ENCODE measurements around the gene DND1.

DNA sequence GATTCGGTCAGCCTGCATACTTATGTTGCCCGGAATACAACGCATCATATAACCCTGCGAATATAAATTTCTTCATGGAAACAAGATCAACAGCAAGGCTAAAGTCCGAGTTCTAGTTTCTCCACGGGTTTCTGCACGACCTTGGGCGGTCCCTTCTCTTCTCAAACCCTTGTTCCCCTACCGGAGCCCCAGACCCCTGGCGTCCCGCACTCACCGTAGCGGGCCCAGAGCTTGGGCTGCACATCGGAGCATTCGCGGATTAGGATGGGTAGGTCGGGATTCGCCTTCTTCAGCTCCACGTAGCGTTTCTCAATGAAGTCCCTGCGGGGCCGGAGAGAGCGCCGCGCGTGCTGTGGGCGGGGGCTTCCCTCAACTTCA lies 26.3 kb downstream of the DND1 start:
- TF ChIP-seq EZH2 (IDR thresholded peaks at IDR 0.05; ENCODE audit: insufficient read depth, poor library complexity, severe bottlenecking) (no peak), EZH2phosphoT487 (IDR thresholded peaks at IDR 0.05; ENCODE audit: insufficient read depth, low read depth) (no peak)

Data from GM23248 (cell line).